SIG-M5 treated with dmso at 0.1 percent for 504 hours (cell line): ENCODE data around the gene DPP4.
"Not testable (repeated sequence)": the region's sequence is repeated elsewhere in the genome, so short reads cannot be mapped to it uniquely, and the experiment has no call there.

Experiments
- DNase-seq: peaks from one replicate; lab custom pipeline; 2025; ENCODE audit not compliant: unreplicated experiment; lab: John Stamatoyannopoulos, UW

Gene DPP4

GRCh38 chr2:162060532-162060931 lies 13.5 kb downstream of the DPP4 start:
- no peak for DNase-seq

DNA sequence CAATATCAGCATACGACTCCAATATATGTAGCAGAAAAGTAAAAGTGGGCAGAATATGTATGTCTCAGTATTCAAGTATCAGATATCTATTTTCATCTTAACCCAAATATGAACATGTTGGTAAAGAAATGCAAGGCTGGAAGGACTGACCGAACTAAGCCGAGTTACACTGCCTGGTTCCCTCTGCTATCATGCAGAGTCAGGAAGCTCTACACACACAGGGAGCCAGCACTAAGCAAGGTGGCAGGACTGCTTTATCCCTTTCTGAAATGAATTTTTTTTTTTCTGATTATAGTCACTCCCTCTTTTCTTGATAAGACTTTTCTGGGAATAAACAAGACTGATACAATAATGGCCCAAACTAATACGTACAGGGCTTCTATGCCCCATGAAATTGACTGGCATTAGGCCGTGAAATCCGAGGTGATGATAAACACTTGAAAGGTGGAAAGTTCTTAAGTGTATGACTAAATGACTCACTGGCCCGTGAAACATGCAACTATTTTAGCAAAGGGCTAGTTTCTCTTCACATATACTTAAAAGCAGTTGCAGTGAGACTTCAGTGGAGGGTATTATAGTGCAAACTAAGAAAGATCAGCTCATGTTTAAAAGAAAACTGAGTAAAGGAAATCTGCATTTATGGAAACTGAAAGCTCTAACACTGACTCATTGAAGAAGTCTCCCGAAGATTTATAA lies 14.9 kb downstream of the DPP4 start:
- DNase-seq: no peak

GRCh38 chr2:162057426-162057825 lies 16.6 kb downstream of the DPP4 start:
- no peak for DNase-seq

- DNase-seq: no peak
These were observed 17.1 kb downstream of the DPP4 start for GRCh38 chr2:162056796-162057399.

- DNase-seq: no peak
These were observed 20.2 kb downstream of the DPP4 start for GRCh38 chr2:162053808-162054155.

- no peak for DNase-seq
These were observed 20.8 kb downstream of the DPP4 start for GRCh38 chr2:162053066-162053807.

- no peak for DNase-seq
These were observed 23.5 kb downstream of the DPP4 start for GRCh38 chr2:162050513-162050961.

- DNase-seq: not testable (repeated sequence)
These were observed 24.9 kb downstream of the DPP4 start for GRCh38 chr2:162049089-162049488.

DNA sequence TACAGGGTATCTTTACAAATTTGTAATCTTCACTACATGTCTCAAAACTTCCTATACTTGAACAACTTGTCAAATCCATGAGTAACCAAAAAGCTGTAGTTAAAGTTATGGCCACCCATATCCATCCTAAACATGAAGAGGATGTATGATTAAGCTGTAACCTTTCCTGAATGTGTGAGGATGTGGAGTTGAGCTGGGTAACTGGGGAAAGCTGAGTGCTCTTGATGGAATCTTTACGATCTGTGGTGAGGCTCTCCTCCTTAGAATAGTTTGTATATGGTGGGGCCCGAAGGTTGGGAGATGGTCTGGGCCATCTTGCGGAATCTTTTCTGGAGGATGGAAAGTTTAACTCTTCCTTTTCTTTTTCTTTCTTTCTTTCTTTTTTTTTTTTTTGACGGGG lies 29.4 kb downstream of the DPP4 start:
- DNase-seq: no peak

DNA sequence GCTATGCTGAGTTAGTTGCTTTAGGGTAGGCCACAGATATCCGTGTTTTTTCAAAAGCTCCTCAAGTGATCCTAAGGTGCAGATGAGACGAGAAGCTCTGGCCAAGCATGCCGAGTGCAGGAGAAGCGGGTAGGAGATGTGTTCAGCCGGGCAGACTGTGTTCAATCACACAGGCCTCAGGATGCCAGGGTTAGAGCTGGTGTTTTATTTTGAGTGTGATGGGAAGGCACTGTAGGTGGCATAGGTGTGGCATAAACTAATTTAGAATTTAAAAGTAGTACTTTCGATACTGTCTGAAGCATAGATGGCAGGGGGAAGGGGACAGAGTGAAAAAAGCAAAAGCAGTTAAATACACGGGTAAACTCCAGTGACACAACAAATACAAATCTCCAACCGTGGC lies 30.9 kb downstream of the DPP4 start:
- DNase-seq: no peak

DNA sequence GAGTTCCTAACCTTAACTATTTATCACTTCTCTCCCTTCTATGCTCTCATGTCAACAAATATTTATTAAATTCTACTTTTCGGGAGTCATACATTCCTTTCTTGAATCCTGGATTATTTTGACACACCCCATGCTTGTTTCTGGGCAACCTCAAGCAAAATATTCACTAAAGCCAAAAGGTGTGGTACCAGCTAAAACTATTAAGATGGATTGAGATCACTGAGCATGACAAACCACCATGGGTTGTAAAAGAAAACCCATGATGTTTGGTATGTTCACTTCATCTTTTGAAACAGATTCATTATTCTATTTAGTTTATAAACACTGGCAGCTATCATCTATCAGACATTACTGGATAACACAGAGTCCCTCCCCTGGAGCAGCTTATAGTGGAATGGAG lies 32.5 kb downstream of the DPP4 start:
- no peak for DNase-seq

DNA sequence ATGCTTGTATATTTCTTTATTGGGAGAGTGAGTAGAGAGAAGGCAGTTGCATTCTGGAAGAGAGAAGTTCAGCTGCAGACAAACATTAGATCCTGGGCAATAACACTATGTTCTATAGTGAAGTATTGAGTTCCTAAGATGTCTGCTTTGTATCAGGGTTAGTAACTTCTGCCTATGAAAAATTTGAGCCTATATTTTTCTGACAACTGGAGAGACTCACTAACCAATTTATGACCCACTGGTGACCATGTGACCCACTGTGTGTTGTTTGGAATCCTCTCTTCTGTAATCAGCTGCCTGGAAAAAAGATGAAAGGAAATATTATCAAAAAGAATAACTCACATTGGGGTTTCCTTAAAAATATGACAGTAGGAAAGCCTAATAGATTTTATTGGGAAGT lies 35.3 kb downstream of the DPP4 start:
- no peak for DNase-seq

DNA sequence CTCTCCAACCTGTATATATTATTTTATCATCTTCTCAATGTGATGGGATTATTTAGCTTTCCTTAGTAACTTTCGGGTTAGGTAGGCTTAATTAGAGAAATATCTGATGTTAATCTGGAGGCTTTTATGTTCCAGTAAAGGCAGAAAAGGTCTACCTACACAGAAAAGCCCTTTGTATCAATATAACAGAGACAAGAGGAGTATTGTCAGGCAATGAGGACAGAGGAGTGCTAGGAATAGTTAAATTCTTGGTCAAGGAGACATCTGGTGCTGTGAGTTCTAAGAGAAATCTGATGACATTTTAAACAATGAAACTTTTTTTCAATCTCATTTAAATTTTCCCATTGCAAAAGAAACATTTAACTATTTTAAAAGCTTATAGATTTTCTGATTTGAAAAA lies 36.1 kb downstream of the DPP4 start:
- no peak for DNase-seq

- DNase-seq: no peak
These were observed 36.8 kb downstream of the DPP4 start for GRCh38 chr2:162037028-162037795.

DNA sequence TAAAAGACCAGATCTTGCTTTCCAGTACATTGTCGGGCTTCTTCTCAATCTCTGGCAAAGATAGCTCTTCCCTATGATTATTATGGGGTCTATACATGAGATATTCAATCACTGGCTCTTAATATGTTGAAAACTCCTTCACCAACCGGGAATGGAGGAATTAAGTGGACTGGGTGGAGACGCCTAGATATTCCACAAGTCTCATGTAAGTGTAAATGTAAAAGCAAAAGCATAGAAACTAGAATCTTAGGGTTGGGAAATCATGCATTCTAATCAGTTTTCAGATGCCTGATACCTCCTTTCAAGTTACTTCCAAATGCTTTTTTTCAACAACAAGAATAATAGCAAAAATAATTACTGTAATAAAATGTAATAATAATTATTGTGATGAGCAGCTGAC lies 38.0 kb downstream of the DPP4 start:
- no peak for DNase-seq

DNA sequence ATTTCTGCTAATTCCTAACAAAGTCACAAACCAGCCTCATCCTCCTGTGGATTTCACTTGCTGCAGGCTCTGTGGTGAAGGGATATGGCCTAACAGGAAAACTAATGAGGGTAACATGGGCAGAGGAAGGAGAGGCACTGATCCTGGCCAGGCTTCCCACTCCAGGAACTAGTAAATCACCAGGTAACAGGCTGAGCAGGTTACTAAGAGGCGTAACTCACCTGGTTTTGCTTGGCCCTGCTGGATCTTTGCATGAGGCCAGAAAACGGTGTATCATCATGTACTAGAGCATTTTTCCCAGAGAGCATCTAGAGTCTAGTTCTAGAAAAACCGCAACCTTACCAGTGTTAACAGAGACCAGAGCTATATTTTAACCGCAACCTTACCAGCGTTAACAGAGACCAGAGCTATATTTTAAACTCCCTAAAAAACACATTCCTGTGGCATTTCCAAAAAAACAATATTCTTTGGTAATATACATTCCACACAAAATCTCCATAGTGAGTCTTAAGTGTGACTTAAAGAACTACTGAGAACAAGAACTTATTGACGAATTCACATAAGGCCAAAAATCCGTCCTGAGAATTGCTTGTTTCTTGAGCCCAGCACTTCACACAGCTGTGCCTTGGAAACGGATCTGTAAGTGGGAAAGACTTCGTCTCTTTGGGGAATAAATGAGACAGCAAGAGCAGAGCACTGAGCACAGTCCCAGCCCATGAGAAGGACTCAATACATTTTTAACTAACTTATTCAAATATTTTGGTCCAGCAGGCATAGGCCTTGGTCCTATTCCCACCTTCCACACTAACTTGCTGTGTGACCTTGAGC lies 43.4 kb downstream of the DPP4 start:
- DNase-seq: no peak

DNA sequence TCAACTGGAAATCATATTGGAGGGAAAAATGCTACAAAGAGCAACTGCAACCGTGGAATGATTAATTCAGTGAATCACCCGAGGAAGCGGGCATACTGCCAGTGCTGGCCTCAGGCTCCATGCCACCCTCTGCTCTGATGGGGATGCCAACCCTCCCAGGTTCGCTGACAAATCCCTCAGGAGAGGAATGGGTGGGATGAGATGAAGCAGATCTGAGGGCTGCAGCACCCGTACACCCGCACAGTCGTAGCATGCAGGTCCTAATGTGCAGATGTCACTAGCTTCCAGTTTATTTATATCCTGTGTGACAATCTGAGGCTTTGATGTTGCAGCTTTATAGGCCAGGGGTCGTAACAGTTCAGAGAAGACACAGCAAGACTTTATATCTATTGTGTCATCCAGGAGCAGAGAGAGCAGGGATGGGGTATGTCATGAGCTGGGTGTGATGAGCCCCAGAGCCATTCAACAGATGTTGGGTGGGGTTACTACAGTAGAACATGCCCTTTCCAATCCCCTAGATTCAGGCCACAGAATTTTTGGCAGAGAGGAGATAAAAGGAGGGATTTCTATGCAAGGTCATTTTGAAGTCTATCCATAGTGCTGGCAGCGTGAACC lies 44.6 kb downstream of the DPP4 start:
- DNase-seq: no peak

- no peak for DNase-seq
These were observed 45.5 kb downstream of the DPP4 start for GRCh38 chr2:162028511-162028910.

DNA sequence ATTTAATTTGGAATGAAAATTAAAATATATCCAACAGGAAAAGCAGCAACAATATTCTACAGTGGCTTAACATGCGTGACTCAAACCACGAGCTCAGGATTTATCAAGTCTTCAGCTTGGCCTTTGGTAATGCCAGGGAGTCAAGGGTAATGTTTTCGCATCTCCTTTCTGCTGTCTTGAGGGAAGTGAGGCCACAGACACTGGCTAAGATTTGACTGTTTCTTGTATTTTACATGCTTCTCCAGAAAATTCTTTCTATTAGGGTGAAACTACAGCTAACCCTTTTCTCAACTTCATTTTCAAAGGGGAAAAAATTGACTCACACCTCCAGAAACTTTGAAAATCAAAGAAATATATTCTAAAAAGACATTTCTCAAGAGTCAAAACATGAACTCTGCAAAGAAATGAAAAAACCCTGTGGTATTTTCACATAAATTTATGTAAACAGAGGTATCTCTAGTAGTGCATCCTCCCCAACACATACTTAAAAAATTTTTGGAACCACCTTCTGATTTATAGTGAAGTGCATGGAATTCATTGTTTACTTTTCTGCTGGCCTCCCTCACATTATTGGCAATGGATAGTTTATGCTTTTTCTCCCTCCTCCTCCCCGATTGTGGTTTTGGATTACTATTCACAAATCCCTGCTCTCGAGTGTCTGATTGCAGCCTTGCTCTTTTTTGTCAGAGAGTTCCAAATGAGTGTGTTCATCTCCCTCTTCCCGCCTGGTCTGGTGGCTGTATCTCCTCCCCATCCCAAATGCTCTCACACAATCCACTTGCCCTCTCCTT lies 48.7 kb downstream of the DPP4 start:
- no peak for DNase-seq
